ENCODE data around the gene UCMA. TPM values are rescaled to one million over a fixed set of nuclear protein-coding genes. Genes with fewer than 3 reads are reported as not detected.
A peak's percentile ranks its signal among the peaks of the same experiment; 100 is the strongest.
"Not testable (repeated sequence)": the region's sequence is repeated elsewhere in the genome, so short reads cannot be mapped to it uniquely, and the experiment has no call there.

The UCMA gene
- polyA plus RNA-seq, 4 donors, result not detected

DNA sequence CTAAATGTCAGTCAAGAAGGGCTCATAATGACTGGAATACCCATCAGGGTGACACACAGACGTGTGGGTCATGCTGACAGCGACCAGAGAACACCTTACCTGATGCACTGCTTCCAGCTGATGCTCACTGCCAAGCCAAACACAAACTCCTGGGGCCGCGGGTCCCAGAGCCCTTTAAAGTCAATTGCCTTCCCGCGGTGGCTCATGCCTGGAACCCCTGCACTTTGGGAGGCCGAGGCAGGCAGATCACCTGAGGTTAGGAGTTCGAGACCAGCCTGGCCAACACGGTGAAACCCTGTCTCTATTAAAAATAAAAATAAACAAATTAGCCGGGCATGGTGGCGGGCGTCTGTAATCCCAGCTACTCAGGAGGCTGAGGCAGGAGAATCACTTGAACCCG lies 562 bp upstream of the UCMA start:
- not testable (repeated sequence) for DNase-seq (ENCODE audit: low read depth in 4 of 4, low spot score in 3 of 4)

DNA sequence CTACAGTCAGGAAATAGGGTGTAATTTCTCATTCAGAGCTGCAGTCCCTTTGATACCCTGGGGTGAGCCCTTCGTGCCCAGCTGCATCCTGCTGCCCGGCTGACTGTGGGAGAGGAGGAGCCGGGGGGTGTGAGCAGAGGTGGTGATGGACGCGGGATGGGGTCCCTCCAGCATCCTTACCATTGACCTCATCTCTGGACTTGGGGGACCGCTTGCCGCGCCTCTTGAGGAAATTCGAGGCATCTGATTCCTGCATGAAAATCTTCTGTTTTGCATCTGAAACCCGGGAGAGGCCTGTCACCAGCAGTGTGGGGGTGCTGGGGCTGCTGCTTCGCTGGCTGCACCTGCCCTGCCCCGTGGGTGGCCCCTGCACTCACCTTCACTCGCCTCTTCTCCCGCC lies 816 bp downstream of the UCMA start:
- DNase-seq (ENCODE audit: low read depth in 4 of 4, low spot score in 3 of 4), result no peak

DNA sequence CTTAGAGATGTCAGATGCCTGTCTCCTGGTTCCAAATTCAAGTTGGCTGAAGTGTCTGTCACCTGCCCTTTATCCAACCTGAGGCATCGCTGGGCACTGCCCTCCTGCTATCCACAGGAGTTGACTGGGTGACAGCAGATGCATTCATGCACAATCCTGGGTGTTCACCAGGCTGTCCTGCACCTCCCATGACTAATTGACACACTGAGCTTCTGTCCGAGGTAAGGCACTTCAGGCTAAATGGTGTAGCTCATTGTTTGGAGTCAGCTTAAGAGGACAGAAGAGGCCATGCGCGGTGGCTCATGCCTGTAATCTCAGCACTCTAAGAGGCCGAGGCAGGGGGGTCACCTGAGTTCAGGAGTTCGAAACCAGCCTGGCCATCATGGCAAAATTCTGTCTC lies 2.4 kb downstream of the UCMA start:
- DNase-seq (ENCODE audit: low read depth in 4 of 4, low spot score in 3 of 4), result no peak

DNA sequence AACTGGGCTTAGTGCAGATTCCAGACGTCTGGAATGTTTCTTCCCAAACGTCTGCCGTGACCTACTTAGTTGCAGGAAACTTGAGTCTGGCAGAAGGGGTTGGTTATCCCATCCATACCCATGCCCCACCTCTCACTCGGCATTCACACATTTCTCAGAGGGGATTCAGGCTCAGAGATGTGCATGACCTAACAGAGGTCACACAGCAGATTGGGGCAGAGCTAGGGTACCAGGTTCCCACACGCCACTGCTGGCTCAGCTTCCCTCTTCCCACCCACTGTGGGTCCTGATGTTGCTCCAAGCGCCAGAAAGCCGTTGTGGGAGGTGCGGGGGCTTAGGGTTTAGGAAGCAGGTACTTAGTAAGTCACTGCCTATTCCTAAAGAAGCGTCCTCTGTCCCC lies 3.0 kb downstream of the UCMA start:
- no peak for DNase-seq (ENCODE audit: low read depth in 4 of 4, low spot score in 3 of 4)

DNA sequence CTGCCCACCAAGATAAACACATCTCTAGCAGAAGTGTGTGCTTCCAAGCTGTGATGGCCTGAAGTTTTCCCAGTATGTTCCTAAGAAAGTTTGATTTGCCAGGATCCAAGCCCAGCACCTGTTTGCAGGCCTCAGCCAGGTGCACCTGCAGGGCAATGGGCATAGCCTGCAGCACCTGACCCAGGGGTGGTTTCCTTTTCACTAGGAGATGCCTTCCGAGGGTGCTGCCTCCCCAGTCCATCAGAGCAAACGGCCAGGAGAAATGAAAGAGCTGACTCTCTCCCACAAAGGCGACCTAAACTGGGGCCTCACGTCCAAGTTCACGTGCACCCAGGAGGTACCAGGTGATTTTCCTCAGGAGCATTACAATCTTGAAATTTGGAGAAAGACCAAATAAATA lies 7.1 kb downstream of the UCMA start:
- no peak for DNase-seq (ENCODE audit: low read depth in 4 of 4, low spot score in 3 of 4)

DNA sequence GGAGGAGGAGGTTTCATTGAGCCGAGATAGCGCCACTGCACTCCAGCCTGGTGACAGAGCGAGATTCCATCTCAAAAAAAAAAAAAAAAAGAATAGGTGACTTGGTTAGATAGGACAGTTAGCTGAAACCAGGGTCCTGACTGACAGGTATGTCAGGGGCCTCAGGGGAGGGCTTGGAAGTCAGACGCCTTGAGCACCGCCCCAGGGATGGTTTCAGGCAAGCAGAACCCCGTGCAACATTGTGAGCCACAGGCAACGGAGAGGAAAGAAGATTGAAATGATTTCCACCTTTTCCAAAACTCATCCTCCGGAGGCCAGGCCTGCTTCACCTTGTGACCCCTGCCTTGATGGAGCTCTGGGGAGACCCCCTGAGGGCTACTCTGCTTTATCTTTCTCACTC lies 8.6 kb downstream of the UCMA start:
- DNase-seq (ENCODE audit: low read depth in 4 of 4, low spot score in 3 of 4), result no peak

DNA sequence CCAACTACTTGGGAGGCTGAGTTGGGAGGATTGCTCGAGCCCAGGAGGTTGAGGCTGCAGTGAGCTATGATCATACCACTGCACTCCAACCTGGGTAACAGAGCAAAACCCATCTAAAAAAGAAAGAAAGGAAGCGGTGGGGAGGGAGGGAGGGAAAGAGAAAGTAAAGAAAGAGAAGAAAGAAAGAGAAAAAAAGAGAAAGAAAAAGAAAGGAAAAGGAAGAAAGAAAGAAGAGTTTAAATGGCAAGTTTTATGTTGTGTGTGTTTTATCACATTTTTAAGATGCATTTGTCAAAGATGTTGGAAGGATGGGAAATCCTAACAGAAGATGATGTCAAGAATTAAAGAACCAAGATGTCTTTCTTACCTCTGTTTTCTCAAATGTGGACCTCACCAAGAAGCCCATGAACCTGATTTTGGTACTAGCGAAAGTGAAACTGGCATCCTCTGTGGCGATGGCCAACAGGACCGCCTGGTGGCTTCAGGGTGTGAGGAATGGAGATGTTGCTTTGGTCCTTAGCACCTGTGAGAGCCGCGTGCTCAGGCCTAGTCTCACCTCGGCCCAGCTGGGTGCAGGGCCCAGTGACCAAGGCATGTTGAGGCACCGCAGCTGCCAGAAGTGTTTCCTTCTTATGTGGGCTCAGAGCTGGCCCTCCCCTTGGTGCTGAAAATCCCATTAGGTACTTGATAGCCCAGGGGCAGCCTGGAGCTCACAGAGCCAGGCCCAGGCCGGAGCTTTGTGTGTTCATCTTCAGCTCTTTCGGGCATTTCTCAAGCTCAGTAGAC lies 9.8 kb downstream of the UCMA start:
- no peak for DNase-seq (ENCODE audit: low read depth in 4 of 4, low spot score in 3 of 4)

DNA sequence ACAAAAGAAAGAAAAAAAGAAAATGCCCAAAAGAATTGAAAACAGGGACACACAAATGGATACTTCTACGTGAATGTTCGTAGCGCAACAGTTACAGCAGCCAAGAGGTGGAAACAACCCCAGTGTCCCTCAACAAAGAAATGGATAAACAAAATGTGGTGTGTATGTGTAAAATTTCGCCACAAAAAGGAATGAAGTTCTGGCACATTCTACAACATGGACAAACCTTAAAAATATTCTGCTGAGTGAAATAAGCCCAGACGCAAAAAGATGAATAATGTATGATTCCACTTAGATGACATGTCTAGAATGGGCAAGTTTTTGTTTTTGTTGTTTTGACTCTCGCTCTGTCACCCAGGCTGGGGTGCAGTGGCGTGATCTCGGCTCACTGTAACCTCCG lies 10.9 kb downstream of the UCMA start:
- no peak for DNase-seq (ENCODE audit: low read depth in 4 of 4, low spot score in 3 of 4)

DNA sequence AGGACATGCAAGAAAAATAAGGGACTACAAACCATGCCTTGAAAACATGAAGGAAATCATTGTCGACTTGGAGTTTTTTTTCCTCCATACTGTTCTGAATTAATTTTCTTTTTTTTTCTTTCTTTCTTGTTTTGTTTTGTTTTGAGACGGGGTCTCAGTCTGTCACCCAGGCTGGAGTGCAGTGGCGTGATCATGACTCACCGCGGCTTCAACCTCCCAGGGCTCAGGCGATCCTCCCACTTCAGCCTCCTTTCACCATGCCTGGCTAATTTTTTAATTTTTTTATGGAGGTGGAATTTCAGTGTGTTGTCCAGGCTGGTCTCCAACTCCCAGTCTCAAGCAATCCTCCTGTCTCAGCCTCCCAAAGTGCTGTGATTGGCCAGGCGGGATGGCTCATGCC lies 11.6 kb downstream of the UCMA start:
- no peak for DNase-seq (ENCODE audit: low read depth in 4 of 4, low spot score in 3 of 4)

DNA sequence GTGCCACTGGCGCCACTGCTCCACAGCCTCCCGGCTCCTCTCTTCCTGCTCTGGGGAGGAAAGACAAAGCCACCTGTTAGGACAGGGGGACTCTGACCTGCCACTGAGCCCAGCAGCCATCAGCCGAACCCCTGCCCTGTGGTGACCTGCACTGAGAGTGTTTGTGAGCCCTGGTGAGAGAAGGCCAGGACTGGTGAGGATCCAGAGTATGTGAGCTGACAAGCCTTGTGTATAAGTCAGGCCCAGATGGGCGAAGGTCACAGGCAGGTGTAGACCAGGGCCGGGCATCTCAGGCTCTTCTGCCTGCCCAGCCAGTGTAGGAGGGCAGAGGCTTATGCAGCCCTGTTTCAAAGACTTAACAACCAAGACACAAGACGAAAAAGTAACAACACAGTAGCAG lies 12.0 kb downstream of the UCMA start:
- no peak for DNase-seq (ENCODE audit: low read depth in 4 of 4, low spot score in 3 of 4)

DNA sequence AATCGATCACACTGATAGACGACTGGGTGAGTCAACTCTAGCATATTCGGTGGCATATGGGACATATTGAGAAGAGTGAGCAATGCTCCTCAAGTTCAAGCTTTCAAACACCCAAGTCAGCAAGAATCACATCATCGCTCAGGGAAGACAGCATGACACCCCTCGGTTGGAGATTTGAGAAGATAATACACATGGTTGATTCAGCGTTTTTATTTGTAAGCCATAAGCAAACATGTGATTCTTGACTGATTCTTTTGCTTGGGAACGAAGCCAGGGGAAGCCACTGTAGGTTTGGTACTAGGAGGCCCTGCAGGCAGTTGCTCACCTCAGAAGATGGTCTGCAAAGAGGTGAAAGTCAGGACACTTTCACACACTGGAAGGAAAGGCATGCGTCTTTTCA lies 12.6 kb downstream of the UCMA start:
- DNase-seq (ENCODE audit: low read depth in 4 of 4, low spot score in 3 of 4), result no peak

DNA sequence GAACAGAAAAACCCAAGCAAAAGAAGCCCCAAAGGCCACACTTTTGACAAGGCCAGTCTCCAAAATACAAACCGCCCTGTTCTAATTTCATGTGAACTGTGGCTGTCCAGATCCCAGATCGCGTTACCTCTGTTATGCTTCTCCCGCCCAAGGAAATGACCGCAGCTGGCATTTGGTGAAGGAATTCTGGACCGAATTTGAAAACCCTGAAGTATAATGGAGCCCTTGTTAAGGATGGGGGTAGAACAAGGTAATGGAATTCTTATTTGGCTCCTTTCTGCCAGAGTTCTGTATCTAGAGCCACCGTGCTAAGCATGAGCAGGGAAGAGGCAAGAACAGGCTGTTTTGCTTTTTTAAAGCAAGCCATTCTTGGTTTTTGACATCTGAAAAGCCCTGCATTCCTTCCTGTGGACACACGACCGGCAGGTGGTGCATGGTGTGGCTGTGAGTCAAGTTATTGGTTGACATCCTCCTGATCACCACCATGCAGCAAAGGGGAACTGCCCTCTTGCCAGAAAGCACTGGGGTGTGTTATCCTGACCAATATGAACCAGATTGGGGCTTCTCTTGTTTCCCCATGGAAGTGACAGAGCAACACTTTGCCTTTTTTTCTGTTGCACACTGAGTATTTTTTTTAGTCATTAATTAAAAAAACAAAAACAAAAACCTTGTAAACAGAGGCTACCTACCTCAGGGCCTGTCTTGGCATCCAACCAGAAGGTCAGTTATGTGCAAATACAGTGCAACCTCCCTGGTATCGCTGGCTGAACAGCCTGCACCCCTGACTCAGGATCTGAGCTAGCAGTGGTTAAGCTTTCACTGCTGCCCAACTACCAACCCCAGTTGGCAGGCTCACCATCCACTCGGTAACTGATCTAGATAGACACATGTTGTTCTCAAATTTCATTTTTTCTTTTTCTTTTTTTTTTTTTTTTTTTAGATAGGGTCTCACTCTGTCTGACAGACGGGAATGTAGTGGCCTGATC lies 14.2 kb downstream of the UCMA start:
- DNase-seq (ENCODE audit: low read depth in 4 of 4, low spot score in 3 of 4), result peak in 1 of 4 donors; percentile 6

DNA sequence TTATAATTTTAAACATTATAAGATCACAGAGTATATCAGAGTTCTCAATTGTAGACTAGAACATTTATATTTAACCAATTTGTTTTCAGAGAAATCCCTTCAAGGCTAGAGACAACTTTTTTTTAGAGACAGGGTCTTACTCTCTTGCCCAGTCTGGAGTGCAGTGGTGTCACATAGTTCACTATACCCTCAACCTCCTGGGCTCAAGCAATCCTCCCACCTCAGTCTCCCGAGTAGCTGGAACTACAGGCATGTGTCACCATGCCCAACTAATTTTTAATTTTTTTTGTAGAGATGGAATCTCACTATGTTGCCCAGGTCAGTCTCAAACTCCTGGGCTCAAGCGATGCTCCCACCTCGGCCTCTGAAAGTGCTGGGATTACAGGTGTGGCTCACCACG lies 15.3 kb downstream of the UCMA start:
- DNase-seq (ENCODE audit: low read depth in 4 of 4, low spot score in 3 of 4), result no peak

DNA sequence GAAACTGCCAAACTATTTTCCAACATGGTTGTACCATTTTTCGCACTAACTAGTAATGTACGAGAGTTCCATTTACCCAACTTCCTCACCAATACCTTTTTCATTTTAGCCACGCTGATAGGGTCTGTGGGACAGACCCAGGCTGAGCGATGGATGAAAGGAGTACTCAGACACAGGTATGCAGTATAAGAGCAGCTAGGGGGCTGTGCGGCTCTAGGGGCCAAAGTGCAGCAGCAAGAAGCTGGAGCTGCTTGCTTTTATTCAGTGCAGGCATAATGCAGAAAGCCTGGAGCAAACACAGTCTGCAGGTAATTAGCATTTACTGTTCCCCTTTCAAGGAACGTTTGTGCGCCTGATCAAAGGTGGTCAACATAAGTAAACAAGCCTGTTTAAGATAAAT lies 21.0 kb downstream of the UCMA start:
- no peak for DNase-seq (ENCODE audit: low read depth in 4 of 4, low spot score in 3 of 4)

DNA sequence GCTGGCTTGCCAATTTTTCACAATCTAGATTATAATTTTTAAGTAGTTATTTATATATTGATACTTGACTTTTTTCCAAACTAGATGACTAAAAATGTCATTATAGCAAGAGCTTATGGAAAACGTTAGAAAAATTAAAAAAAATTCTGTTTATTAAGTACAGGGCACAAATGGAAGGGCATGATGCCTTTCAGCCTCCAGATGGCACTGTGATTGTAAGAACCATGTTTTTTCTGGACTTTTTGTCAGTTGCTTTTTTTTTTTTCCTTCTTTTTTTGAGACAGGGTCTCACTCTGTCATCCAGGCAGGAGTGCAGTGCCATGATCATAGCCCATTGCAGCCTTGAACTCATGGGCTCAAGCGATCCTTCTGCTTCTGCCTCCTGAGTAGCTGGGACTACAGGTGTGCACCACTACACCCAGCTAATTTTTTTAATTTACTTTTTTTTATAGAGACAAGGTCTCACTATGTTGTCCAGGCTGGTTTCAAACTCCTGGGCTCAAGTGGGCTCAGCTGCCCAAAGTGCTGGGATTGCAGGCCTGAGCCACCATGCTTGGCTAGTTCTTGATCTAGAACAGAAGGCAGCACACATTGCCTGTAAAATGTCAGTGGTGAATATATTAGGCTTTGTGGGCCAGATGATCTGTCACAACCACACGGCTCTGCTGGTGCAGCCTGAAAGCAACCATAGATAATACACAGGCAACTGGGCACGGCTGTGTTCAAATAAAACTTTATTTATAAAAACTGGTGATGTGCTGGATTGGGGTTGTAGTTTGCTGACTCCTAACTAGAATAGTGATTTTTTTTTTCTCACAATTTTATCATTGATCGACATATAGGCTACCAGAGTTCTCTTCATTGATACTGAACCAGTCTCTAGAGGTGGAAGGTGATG lies 27.4 kb downstream of the UCMA start:
- peak in 2 of 4 donors; percentile 6 for DNase-seq (ENCODE audit: low read depth in 4 of 4, low spot score in 3 of 4)

DNA sequence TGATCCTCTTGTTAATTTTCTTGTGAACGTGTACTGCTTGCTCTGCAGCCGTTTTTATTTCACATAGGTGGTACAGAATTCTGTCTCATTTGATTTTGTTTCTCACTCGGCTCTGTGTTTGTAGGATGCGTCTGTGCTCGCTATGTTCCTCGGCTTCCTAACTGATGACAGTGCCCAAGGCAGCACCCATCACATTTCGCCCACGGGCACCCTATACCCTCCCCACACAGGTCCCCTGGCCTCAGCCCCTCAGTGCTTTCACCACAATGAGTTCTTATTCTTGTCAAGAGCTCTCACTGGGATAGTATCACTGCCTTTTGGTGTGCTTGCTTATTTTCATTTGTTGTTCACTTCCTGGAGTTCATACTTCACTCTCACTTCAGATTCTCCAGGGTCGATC lies 28.1 kb downstream of the UCMA start:
- no peak for DNase-seq (ENCODE audit: low read depth in 4 of 4, low spot score in 3 of 4)

DNA sequence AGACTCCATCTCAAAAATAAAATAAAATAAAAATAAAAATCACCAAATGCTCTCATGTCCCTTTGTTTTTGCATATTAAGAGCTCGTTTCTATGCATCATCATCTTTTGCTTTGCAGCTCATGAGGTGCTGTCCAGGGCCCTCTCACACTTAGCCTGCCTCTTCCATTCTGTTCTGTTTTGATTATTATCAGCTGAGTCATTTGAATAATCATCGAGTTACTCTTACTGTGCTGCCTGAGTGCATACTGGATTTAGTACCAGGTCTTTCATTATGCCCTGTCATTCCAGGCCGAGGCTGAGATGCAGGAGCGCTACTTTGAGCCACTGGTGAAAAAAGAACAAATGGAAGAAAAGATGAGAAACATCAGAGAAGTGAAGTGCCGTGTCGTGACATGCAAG lies 33.0 kb downstream of the UCMA start:
- no peak for DNase-seq (ENCODE audit: low read depth in 4 of 4, low spot score in 3 of 4)

DNA sequence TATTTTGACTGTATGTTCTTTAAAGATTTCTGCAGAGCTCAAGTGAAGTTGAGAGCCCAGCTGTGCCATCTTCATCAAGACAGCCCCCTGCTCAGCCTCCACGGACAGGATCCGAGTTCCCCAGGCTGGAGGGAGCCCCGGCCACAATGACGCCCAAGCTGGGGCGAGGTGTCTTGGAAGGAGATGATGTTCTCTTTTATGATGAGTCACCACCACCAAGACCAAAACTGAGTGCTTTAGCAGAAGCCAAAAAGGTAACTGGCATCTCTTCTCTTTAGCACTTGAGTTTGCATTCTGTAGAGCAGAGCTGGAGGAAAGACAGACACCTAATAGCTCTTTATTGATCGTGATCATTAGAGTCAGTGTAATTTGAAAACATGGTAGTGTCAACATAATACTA lies 39.2 kb downstream of the UCMA start:
- no peak for DNase-seq (ENCODE audit: low read depth in 4 of 4, low spot score in 3 of 4)

DNA sequence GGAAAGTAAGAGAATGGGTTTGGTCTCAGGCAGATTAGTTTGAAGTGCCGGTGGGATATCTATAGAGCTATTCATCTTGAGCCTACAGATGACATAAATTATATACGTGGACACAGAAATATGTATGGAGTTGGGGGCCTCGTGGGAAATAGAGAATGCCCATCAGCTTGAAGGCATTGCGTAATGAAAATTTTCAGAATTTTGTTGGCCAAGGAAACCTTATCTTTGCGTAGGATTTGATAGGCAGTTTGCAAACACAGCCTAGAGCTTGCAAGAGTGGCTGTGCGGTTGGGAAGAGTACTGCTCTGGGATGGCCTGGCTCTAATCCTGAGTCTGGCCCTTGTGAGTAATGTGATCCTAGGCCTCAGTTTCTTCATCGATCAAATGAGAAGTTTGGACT lies 40.5 kb downstream of the UCMA start:
- no peak for DNase-seq (ENCODE audit: low read depth in 4 of 4, low spot score in 3 of 4)

DNA sequence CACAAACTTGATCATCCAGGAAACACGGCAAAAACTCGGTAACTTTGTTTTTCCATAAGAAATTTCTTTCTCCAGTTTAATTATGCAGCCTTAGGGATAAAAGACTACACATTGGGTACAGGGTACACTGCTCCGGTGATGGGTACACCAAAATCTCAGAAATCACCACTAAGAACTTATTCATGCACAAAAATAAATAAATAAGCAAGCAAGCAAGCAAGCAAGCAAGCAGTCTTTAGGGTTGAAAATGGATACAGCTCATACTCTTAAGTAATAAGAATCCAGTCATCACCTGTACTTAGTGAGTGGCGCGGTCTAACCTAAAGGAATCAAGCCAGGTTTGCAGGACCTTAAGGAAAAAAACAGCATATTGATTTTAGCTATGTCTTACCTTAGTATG lies 42.8 kb downstream of the UCMA start:
- no peak for DNase-seq (ENCODE audit: low read depth in 4 of 4, low spot score in 3 of 4)

DNA sequence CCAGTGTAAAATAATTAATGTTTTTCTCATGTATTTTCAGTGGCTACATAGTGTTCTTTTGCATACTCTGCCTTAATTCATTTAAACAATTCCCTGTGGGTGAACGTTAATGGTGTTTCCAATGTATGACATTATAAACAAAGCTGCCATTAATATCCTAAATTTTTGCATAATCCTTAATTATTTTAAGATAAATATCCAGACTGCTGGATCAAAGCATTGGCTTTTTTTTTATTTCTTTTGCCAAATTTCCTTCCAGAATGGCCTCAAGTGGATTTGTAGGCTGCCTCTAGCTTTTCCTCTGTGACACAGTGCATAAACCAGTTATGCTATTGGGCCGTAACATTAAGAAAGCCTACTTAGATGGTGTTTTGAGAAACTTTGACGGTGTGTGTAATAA lies 43.4 kb downstream of the UCMA start:
- DNase-seq (ENCODE audit: low read depth in 4 of 4, low spot score in 3 of 4), result no peak
